ENCODE results near the gene ZBTB20.
A peak's percentile ranks its signal among the peaks of the same experiment; 100 is the strongest.

Gene ZBTB20

GRCh38 chr3:114864970-114865369 is 282.1 kb downstream of the ZBTB20 start:
- DNase-seq = no peak

GRCh38 chr3:114863848-114864247 is 283.2 kb downstream of the ZBTB20 start:
- DNase-seq = no peak

GRCh38 chr3:114861666-114862065 is 285.4 kb downstream of the ZBTB20 start:
- no peak for DNase-seq

- no peak for DNase-seq
Measured at GRCh38 chr3:114860531-114860930, 286.6 kb downstream of the ZBTB20 start.

- no peak for DNase-seq
Measured at GRCh38 chr3:114858329-114858728, 288.8 kb downstream of the ZBTB20 start.

DNA sequence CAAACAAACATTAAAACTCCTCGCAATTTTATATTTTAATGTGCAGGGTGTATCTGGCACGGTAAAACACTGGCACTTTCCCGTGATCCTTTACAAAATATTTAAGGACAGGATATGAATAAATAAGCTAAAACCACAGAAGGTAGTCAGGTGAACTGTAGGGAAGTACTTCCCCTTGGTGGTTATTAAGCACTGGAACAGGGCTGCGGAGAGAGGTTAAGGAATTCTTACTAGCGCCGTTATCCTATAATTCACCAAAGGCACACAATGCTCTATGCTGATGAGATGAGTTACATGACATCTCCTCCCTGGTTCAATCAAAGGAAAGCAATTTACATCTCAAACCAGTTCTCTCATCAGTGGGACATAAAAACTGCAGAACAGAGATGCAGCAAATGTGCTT is 289.8 kb downstream of the ZBTB20 start:
- no peak for DNase-seq

GRCh38 chr3:114856835-114857234 is 290.3 kb downstream of the ZBTB20 start:
- DNase-seq = no peak

DNA sequence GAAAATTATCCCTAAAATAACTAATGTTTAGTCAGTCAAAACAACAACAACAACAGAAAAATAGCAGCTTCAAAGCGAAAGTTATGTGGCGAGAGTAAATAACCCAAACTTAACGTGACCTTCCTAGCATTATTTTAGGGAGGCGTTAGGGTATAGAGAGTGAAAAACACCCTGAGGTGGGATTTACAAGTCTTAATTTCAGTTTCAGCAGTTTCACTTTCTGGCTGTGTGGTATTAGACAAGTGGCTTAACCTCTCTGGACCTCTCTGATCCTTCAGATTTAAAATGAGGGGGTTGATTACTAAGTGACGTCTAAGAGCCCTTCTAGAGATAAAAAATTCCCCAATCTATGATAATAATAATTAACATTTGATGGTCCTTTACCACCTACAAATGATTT is 291.2 kb downstream of the ZBTB20 start:
- DNase-seq = no peak

DNA sequence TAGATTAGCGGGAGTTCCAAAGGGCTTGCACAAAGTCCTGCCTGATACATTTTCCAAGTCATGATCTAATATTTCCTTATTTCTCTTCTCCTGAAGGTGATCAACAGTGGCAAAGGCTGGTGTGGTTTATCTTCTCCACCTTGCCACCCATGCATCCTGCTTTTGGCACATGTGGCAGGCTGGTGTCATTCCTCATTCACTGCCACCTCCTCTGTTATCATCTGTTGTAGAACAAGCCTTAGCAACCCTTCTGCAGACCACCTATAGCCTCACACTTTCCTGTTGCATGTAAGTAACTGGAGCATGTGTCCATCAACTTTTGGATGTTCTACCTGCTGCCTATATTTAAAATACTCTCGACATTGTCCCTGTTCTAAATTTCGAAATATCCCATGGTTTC is 294.1 kb downstream of the ZBTB20 start:
- no peak for DNase-seq

DNA sequence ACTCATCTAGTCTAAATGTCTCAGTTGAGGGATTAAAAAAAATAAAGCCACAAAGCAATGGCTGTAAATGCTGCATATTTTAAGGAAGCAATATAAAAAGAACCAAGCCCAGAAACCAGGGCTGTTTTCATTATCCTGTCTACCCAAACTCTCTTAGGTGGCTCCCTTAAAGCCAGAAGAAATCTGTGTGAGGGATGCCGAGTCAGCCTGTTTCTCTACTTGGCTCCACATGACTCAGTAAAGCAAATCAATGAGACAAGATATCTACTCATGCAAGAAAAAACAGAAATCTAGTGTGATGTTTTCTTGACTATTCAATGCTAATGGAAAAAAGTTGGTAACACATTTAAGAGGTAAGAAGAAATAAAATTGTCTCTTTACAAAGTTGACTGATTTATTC is 296.2 kb downstream of the ZBTB20 start:
- no peak for DNase-seq

DNA sequence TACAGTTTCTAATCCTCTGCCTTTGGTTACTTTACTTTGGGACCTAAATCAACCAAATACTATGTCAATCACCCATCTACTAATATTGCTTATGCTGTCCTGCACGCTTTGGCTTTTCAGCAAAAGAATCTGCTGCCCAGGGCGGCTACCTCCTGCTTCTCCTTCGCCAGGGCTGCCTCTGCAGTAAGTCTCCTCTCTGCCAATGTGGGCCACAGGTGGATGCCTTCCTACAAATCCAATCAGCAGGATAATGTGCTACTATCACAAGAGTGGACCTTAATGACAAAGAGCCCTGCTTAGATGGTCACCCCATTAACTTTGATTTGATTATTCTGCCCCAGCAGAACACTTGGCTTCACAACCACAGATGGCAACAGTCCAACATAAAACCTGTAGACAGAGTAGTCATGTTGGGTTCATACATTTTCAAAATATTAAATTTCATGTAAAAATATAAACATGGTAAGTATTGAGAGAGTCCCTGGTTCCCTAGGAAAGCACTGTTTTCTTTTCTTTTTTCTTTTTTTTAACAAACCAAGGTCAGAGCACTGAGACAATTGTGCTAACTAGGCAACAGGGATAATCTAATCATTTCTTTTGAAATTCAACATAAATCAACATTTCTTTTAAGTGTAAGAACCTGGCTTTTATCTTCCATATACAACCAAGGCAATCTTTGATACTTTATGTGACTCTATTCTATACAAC is 298.3 kb downstream of the ZBTB20 start:
- no peak for DNase-seq

GRCh38 chr3:114848082-114848481 is 299.0 kb downstream of the ZBTB20 start:
- DNase-seq = no peak

GRCh38 chr3:114847564-114847963 is 299.5 kb downstream of the ZBTB20 start:
- DNase-seq = no peak

GRCh38 chr3:114846779-114847178 is 300.3 kb downstream of the ZBTB20 start:
- no peak for DNase-seq

DNA sequence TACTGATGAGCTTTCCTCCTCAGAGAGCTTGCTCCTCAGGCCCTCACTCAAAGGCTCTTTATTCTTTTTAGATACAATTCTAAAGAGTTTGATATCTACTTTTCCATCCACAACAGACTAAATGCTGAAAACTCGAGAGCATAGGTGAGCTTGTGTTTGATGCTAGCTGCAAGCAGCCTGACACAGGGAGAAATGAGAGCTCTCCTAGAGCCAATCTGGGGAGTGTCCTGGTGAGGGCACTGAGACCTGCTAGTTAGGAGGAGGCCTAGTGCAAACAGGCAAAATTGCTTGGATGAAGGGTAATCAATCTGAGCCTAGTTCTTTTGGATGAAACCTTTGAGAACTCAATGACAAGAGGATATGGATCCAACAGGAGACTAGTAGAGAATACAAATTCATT is 300.8 kb downstream of the ZBTB20 start:
- DNase-seq = no peak

GRCh38 chr3:114841515-114841914 is 305.6 kb downstream of the ZBTB20 start:
- no peak for DNase-seq

DNA sequence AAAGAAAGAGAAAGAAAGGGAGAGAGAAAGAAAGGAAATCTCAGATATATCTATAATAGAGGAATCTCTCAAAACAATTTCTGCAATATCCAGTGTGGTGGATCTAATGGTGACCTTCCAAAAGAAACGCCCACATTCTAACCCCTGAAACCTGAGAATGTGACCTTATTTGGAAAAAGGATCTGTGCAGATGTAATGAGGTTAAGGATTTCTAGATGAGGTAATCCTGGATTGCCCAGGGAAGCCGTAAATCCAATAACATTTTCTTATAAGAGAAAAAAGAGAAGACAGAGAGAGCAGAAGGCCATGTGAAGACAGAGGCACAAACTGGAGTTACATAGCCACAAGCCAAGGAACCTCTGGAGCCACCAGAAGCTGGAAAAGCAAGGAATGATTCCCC is 307.6 kb downstream of the ZBTB20 start:
- DNase-seq = no peak

DNA sequence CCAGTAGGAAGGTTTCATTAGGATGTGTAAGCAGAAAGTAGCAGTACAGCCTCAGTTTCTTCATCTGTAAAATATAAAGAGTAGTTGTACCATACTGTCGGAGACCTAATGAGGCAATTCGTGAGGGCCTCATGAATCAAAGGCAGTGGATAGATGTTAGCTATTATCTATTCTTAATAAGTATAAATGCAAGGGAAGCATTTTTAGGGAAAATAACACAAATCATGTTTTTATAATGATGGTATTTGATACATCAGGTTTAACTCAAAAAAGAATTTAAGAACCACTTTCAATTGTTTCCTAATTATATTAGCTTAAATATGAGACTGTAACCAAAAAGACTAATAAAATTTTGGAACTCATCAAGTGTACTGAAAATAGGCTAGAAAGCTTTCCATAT is 309.1 kb downstream of the ZBTB20 start:
- no peak for DNase-seq

GRCh38 chr3:114834175-114834940 is 312.7 kb downstream of the ZBTB20 start:
- DNase-seq = no peak

- no peak for DNase-seq
Measured at GRCh38 chr3:114831861-114832260, 315.2 kb downstream of the ZBTB20 start.

- DNase-seq = no peak
Measured at GRCh38 chr3:114830652-114831051, 316.4 kb downstream of the ZBTB20 start.

- no peak for DNase-seq
Measured at GRCh38 chr3:114829783-114830182, 317.3 kb downstream of the ZBTB20 start.

DNA sequence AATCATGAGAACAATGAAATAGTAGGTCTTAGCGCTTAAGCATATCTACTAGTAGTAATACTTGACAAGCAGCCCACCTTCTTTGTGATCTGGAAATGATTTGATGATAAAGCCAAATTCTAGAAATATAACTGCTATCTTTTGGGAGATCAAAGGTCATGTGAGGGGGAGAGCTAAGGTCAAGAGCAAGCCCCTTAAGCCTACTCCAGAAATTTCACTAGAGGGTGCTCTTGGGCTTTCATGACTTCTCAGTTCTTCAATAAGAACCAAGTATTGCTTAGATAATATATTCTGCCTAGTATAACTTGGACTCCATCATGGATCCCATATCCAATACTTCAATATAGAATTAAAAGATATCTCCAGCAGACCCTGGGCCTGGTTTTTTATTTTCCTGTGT is 319.6 kb downstream of the ZBTB20 start:
- DNase-seq = peak; percentile 39

DNA sequence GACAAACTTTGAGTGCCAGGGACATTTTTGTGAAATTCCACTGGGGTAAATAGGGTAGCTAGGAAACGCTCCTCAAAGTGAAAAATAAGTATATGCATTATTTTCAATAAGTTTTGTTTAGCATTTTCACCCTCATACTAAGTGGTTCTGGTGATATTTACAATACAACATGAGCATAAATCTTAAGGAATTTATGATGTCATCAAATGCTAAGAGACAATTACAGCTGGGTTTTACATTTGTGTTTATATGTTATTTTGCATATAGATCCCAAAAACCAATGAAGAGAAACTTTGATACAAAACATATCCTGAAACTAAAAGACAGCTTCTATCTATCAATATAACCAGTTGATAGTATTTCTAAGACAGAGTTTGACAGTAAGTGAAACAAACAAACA is 323.1 kb downstream of the ZBTB20 start:
- no peak for DNase-seq

DNA sequence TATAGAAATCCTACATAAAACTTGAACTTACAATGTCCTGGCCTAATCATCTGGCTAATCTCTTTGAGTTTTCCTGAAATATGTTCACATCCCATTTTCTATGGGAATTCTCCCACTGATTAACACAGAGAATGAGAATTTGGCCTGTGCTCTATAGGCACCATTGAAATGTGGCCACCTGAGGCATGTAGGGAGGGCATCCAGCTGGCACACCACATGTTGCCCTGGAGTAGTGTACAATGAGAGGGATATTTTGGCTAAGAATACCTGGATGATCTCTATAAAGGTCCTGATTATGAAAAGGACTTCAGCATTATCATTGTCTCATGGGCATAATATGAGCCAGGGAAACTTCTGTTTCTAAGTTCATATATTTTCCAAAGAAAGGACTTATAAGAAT is 324.0 kb downstream of the ZBTB20 start:
- no peak for DNase-seq
